ENCODE results near the gene CYSTM1. TPM values are rescaled to one million over a fixed set of nuclear protein-coding genes. Genes with fewer than 3 reads are reported as not detected.

The CYSTM1 gene
- total RNA-seq, 1 experiment from 2014 or later, result 46.1 TPM

GRCh38 chr5:140222416-140222815 is 47.4 kb downstream of the CYSTM1 start:
- DNase-seq (ENCODE audit: low spot score), result no peak
- in situ Hi-C loops (cut with HindIII; ENCODE audit: low sequenced_read_pairs), result no loop called here

DNA sequence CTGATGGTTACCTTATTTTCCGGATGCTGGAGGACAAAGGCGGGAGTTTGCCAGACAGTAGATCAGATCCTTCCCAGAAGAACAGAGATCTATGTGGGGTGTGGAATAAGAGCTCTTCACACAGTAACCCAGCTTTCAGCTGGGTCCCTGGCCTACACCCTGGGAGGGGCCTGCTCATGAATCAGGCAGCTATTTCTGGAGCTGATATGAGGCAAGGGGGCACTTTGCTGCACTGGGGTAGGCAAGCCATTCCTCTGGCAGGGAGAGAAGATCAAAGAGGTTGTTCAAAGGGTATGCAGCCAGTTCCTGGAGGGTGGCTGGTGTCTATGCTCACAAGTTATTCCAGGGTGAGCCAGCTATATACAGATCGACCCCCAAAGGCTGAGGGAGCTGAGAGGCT is 48.6 kb downstream of the CYSTM1 start:
- no peak for DNase-seq (ENCODE audit: low spot score)
- in situ Hi-C loops (cut with HindIII; ENCODE audit: low sequenced_read_pairs), result no loop called here

- DNase-seq (ENCODE audit: low spot score), result no peak
- in situ Hi-C loops (cut with HindIII; ENCODE audit: low sequenced_read_pairs), result no loop called here
Measured at GRCh38 chr5:140224658-140225057, 49.7 kb downstream of the CYSTM1 start.

- in situ Hi-C loops (cut with HindIII; ENCODE audit: low sequenced_read_pairs), result no loop called here
- DNase-seq (ENCODE audit: low spot score), result no peak
Measured at GRCh38 chr5:140225396-140225795, 50.4 kb downstream of the CYSTM1 start.

- in situ Hi-C loops (cut with HindIII; ENCODE audit: low sequenced_read_pairs), result no loop called here
Measured at GRCh38 chr5:140227046-140227445, 52.1 kb downstream of the CYSTM1 start.

DNA sequence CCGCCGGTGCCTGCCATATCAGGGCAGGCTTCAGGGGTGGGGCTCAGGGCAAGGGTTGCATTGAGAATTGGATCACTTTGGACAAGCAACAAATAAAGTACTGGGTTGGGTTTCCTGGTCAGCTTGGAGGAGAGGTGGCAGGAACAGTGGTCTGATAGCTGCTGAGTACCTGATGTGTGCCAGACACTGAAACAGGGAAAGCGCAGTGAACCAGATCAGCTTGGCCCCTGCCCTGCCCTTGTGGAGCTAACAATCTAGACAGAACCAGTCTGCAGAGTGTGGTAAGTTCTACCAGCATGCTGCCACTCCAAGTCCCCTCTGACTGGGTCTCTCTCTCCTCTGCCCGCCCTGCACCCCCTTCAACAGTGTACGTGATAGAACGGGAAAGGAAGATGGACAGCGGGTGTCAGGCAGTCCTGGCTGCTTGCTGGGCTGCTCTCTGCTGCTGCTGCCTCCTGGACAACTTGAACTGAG is 53.4 kb downstream of the CYSTM1 start:
- no peak for DNase-seq (ENCODE audit: low spot score)
- in situ Hi-C loops (cut with HindIII; ENCODE audit: low sequenced_read_pairs), result no loop called here

More at GRCh38 chr5:140227046-140227445, 52.1 kb downstream of the CYSTM1 start:
- DNase-seq (ENCODE audit: low spot score), result no peak

DNA sequence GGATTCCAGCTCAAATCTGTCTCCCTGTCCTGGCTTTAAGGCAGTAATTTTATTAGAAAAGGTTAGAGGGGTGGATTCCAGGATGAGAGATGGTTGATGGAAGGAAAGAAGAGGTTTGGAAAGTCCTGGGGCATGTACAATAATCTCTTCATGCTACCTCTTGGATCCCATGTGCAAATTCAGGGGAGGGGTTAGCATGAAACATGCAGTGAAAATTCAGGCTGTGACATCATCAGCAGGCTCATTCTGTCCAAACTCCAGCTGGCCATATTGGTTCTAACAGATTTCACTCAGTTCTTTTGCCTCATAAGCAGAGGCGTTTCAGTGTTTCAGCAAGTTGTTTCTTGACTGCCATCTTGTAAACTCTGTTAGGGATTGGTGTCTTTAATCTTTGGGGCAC is 55.4 kb downstream of the CYSTM1 start:
- DNase-seq (ENCODE audit: low spot score), result no peak
- in situ Hi-C loops (cut with HindIII; ENCODE audit: low sequenced_read_pairs), result no loop called here

DNA sequence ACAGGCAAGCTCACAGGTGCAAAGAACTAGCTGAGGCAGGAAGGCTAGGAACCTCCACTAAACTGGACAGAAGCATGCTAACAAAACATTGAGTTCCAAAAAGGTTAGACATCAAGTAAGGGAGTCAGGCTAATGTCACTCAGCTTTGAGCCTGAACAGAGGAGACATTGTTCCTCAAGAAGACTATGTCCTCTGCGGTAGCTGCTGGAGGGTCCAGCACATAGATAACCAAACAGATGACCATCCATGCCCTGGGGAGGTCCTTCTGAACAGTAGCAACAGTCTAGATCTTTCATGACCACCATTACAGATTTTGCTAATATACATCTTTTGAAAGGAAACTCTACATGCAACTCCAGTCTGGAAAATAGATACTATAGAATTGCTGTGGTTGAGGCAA is 57.7 kb downstream of the CYSTM1 start:
- no peak for DNase-seq (ENCODE audit: low spot score)
- in situ Hi-C loops (cut with HindIII; ENCODE audit: low sequenced_read_pairs), result no loop called here

GRCh38 chr5:140234377-140234989 is 59.5 kb downstream of the CYSTM1 start:
- DNase-seq (ENCODE audit: low spot score), result no peak
- in situ Hi-C loops (cut with HindIII; ENCODE audit: low sequenced_read_pairs), result no loop called here

GRCh38 chr5:140235791-140236551 is 61.0 kb downstream of the CYSTM1 start:
- DNase-seq (ENCODE audit: low spot score), result no peak
- in situ Hi-C loops (cut with HindIII; ENCODE audit: low sequenced_read_pairs), result no loop called here

DNA sequence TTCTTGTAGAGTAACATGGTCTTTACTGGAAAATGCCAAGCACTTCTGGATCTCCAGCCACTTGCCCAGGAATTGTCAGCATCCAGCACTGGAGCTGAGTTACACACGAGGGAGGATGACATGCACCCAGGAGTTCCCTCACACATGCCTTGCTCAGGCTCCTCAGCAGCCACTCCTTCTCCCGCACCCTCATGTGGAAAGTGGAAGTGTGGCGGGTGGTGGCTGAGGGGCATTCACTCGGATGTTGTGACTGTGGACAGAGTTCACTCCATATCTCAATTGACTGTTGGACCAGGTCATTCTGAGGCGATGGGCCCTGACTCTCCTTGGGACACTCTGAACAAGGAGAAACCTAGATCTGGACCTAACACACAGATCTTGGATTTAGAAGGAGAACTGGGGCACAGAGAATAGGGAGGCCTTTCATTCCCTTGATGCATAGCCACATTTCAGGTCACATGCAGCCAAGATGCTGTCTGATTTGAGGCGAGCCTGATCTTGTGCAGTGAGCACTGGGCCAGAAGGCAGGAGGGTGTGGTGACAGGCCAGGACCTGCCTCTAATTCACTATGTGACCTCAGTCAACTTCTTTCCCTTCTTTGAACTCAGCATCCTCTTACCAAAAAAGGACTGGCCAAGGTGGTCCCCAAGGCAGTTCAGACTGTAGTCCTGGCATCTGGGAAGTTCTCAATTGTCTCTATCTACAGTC is 62.1 kb downstream of the CYSTM1 start:
- no peak for DNase-seq (ENCODE audit: low spot score)
- in situ Hi-C loops (cut with HindIII; ENCODE audit: low sequenced_read_pairs), result no loop called here

DNA sequence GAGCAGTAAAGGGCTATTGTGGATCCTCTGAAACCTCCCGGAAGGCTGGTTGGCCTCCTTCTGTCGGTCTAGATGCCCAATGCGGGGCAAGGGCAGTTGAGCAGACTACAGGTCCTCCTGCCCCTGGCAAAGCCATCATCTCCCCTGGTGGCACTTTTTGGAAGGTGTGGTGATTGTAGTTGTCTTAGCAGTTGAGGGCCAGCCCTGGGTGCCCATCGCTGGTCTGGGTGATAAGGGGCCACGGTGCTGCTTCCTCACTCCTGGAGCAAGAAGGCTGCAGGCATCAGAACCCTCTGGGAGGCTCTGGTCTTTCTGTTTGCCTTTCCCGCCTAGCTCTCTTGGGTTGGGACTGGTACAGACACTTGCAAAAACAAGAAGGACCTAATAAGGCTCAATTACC is 63.8 kb downstream of the CYSTM1 start:
- in situ Hi-C loops (cut with HindIII; ENCODE audit: low sequenced_read_pairs), result no loop called here
- no peak for DNase-seq (ENCODE audit: low spot score)

DNA sequence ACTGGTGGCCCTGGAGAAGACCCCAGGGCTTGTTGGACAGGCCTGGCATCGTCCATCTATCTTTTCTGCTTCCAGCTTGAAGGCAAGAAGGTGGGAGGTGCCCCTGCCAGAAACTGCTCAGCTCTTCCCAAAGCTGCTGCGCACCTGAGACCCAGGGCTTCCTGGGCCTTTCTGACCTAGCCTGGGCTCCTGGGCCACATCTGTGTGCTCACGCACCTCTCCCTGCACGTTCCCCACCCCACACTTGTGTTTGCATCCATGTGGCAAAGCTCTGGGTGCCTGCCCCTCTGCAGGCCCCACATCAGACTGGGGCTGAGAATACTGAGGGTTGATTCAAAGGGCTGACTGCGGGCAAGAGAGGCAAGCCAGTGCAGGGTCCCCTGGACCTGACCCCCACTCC is 64.5 kb downstream of the CYSTM1 start:
- in situ Hi-C loops (cut with HindIII; ENCODE audit: low sequenced_read_pairs), result no loop called here
- DNase-seq (ENCODE audit: low spot score), result no peak

GRCh38 chr5:140239939-140240700 is 65.1 kb downstream of the CYSTM1 start:
- in situ Hi-C loops (cut with HindIII; ENCODE audit: low sequenced_read_pairs), result no loop called here
- peak; percentile 68 for DNase-seq (ENCODE audit: low spot score)

GRCh38 chr5:140240987-140241706 is 66.2 kb downstream of the CYSTM1 start:
- in situ Hi-C loops (cut with HindIII; ENCODE audit: low sequenced_read_pairs), result no loop called here
- peak; percentile 92 for DNase-seq (ENCODE audit: low spot score)

DNA sequence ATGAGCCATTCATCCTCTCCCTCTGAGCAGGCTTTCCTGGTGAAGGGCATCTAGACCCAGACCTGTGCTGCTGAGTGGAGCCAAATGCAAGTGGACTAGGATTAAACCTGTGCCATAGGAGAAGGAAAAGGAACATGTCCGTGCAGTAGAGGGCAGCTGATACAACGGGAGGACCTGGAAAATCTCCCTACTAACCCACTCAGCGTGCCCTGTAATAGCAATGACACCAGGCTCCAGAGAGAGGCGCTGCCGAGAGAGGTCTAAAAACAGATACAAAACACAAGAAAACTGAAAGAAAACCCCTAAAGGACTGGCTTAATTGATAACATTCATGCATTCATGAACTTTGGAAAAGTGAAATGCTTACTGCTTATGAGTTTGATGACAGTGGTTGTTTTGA is 67.1 kb downstream of the CYSTM1 start:
- DNase-seq (ENCODE audit: low spot score), result no peak
- in situ Hi-C loops (cut with HindIII; ENCODE audit: low sequenced_read_pairs), result no loop called here

DNA sequence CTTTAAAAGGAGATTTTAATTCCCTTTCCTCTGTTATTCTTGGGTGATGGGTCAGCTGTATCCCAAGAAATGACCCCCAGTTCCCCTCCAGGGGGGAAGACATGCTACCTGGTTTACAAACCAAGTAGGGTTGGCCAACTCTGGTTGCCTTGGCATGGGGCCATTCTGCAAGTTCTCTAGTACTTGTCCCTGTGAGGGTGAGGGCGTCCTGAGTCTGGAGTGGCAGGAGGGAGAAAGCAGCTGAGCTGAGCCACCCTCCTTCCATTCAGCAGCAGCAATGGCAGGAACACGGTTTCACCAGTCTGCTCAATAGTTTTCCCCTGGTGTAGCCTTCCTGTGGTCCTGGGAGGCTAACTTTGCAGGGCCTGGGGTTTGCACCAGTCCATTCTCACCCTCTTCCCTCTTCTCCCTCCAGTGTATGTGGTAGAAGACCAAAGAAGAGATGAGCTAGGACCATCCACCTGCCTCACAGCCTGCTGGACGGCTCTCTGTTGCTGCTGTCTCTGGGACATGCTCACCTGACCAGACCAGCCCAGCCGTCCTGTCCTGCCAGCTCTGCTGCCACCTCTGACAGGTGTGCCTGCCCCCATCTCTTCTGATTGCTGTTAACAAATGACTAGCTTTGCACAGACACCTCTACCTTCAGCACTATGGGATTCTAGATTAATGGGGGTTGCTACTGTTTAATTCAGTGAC is 68.0 kb downstream of the CYSTM1 start:
- DNase-seq (ENCODE audit: low spot score), result no peak
- in situ Hi-C loops (cut with HindIII; ENCODE audit: low sequenced_read_pairs), result no loop called here

DNA sequence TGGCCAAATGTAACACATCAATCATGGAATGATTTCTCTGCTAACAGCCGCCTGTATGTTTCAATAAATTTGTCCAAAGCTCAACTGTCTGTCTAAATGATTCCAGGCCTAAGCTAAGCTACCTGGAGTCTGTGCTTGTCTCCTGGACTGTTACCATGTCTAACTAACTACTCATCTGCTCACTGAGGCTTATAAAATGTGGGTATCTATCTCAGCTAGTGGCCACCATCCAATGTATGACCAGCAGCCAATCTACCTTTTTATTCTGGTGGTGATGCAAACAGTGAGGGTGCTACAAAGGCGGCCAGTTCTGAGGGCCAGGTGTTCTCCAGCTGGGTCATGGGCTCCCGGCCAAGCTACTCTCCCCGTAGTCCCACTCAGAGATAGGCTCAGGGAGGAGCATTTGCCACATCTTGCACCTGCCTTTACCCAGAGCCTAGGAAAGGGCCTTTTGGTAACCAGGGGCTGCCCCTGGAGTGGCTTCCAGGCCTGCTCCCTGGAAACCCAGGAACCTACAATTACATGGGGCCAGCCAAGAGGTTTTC is 68.8 kb downstream of the CYSTM1 start:
- in situ Hi-C loops (cut with HindIII; ENCODE audit: low sequenced_read_pairs), result no loop called here
- DNase-seq (ENCODE audit: low spot score), result no peak

All from G401 (cell line).